ENCODE measurements around the gene ICA1L.
"Not testable (repeated sequence)": the region's sequence is repeated elsewhere in the genome, so short reads cannot be mapped to it uniquely, and the experiment has no call there.

Gene ICA1L
- total RNA-seq: 2.4 to 4.1 (median 3.0) reads per million in 4 donors

DNA sequence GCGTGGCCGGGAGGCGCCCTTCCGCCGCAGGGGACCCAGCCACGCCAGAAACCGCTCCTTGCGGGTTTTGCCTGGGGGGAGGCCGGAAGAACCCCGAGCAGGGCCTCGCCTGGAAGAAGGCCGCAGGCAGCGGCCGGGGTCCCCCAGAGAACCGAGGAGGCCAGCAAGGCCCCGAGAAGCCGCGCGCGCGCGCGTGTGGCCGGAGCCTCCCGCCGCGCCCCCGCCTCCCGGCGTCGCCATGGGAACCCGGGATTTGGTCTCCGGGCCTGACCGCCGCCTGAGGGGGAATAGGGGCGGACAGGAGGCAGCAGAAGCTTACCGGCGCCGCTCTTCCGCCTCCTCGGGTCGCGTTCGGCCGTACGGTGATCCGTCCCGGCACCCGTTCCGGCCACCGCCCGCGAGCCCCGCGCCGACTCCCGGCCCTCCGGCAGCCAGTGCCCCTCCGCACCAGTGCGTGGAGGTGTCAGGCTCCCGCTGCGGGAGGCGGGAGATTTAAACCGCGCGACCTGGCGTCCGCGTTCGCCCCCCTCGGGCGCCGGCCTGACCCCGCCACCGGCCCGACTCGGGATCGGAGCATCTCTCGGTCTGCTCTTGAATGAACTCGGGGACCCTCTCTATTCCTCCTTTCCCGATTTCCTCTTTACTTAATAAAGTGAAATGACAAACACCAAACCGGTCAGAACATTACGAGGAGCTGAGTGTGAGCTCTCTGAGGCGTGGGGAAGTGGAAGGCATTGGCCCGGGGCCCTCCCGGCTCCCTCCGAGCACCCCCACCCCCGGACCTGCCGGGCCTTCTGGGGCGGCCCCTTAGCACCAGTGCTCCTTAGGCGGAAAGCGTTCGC, at the start of gene ICA1L:
Gene ICA1L, minus strand, starts transcription at position 467 of the 842 bp plus-strand sequence. CDS start 42,757 bp downstream, outside the sequence.
- DNase-seq: peak in 4 of 5 donors; percentile 25 to 59 (median 32)

GRCh38 chr2:202918860-202919259, 47.3 kb upstream of the ICA1L start:
- DNase-seq: no peak

- peak in 2 of 5 donors; percentile 2 to 28 for DNase-seq
These were observed 41.0 kb upstream of the ICA1L start for GRCh38 chr2:202912342-202913201.

GRCh38 chr2:202911512-202912341, 40.2 kb upstream of the ICA1L start, which contains the start of the genes CARF and WDR12:
Gene CARF (plus strand): TSS chr2:202912275. CDS start chr2:202941903, 29,628 bp downstream.
Gene WDR12 (minus strand): TSS chr2:202911673. CDS start chr2:202911476, 197 bp downstream.
- peak; percentile 79 to 94 (median 86) for DNase-seq

DNA sequence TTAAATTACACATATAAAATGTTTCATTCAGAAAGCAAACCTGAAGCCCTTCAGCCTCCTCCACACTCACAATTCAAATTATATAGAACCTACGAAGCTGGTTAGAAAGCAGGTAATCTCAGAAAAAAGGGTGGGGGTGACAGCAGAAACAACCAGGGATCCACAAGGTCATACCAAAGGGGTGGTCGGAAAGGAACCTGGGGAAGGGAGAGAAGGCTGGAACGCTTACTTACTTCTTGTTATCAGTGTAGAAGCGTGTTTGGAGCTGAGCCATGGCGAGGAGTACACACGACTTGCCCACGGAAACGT, 39.6 kb upstream of the ICA1L start:
- DNase-seq: no peak

- DNase-seq: no peak
These were observed 39.1 kb upstream of the ICA1L start for GRCh38 chr2:202910698-202911097.

DNA sequence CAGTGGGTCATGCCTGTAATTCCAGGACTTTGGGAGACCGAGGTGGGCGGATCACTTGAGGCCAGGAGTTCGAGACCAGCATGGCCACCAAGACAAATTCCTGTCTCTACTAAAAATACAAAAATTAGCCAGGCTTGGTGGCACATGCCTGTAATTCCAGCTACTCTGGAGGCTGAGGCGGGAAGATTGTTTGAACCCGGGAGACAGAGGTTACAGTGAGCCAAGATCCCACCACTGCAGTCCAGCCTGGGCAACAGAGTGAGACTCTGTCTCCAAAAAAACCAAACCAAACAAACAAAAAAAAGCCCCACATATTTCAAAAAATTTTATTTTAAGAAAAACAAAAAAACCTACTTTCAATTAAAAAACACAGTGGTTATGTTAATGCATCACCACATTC, 38.7 kb upstream of the ICA1L start:
- DNase-seq: not testable (repeated sequence)

DNA sequence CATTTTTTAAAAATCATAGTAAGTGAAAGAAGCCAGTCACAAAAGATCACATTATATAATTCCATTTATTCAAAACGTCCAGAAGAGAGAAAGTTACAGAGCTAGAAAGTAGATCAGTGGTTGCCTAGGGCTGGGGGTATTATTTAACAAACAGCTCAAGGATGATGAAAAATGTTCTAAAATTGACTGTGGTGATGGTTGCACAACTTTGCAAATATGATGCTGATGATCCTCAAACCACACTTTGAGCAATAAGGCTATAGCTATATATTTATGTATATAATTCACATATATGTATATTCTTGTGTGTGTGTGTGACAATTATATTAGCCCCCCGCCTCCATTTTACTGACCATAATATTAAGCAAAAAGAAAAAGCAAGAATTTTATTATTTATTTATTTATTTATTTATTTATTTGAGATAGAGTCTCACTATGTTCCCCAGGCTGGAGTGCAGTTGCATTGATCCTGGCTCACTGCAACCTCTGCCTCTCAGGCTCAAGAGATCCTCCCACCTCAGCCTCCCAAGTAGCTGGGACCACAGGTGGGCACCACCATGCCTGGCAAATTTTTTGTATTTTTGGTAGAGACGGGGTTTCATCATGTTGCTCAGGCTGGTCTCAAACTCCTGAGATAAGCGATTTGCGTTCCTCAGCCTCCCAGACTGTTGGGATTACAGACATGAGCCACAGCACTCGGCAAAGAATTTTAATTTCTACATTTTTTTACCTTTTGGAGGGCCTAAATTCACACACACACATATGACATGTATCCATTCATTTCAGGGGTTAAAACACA, 38.0 kb upstream of the ICA1L start:
- DNase-seq: no peak

GRCh38 chr2:202908186-202908585, 36.6 kb upstream of the ICA1L start:
- no peak for DNase-seq

- not testable (repeated sequence) for DNase-seq
These were observed 33.9 kb upstream of the ICA1L start for GRCh38 chr2:202905507-202905906.

DNA sequence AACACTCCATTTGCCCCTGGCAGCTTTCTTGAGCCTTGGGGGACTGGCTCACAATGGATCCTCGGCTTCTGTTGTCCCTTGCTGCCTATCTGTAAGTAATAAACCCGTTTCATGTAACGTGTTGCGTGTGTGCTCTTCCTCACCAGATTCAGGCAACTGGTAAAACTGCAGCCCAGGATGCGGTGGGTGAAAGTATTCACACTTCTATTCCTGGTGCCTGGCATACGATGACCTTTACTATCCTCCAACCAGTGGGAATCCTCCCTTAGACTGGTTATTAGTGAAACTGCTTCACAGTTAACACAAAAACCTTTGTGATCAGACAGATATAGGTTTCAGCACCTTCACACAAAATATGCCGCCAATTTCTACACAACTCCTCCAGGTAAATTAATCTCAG, 13.6 kb upstream of the ICA1L start:
- DNase-seq: no peak

- DNase-seq: no peak
These were observed 12.6 kb upstream of the ICA1L start for GRCh38 chr2:202883987-202884675.

GRCh38 chr2:202881570-202881969, 10.0 kb upstream of the ICA1L start:
- DNase-seq: no peak

- no peak for DNase-seq
These were observed 6.1 kb upstream of the ICA1L start for GRCh38 chr2:202877699-202878098.

DNA sequence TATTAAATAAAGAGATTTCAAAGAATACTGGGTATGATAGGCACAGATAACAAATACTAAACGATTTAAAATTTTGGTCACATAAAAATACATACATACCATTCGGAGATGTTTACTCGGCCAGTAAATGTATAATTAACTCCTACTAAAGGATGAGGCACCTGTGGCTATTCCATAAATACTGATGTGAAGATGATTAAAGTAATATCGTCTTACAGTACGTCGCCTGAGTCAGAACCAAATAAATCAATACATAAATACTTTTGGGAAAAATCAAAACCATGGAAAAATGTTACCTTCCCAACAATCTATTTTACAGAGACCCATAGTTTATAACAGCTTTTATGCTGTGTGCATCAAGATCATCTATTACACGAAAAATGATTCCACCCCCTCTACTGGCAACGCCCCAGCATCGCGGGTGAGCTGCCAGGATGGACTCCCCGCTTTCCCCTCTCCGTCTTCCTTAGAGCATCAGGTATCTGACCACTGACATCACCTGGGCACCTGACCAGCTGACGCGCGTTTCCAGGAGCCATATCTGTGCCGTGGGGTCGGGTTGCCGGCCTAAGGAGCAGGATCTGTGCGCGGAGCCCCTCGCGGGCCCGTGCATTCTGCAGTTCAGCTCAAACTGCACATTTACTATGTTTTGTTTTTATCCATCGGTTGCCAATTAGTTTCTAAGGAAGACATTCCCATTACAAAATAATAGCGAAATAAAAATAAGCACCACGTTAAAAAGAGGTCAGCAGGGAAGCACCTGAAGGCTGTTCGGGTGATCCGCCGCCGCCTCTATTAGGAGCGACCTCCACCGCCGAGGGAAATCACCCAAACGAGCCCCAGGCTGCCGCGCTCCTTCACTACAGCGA, 901 bp downstream of the ICA1L start:
- DNase-seq: peak; percentile 15 to 57 (median 27)

DNA sequence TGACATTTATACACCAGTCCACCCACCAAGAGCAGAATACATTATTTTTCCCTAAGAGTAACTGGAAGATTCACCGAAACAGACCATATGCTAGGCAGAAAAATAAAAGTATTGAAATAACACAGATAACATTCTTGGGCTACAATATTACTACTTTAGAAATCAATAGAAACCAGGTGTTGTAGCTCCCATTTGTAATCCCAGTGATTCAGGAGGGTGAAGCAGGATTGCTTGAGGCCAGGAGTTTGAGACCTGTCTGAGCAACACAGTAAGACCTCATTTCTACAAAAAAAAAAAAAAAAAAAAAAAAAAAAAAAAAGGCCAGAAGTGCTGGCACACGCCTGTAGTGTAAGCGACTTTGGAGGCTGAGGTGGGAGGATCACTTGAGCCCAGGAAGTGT, 9.6 kb downstream of the ICA1L start:
- DNase-seq: no peak

DNA sequence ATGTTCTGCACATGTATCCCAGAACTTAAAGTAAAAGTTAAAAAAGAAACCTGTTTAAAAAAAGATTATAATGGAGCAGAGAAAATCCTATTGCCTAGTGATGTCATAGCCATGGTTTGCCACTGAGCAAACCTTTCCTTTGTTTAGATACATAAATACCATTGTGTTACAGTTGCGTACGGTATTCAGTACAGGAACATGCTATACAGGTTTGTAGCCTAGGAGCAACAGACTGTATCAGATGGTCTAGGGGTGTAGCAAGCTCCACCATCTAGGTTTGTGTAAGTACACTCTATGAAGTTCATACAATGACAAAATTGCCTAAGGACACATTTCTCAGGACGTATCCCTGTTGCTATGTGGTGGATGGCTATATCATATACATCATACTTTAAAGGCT, 13.0 kb downstream of the ICA1L start:
- DNase-seq: no peak

DNA sequence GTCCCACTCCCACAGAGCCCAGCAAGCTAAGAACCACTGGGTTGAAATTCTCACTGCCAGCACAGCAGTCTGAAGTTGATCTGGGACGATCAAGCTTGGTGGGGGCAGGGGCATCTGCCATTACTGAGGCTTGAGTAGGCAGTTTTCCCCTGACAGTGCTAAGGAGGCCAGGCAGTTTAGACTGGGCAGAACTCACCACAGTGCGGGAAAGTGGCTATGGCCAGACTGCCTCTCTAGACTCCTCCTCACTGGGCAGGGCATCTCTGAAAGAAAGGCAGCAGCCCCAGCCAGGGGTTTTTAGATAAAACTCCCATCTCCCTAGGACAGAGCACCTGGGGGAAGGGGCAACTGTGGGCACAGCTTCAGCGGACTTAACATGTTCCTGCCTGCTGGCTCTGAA, 22.2 kb downstream of the ICA1L start:
- not testable (repeated sequence) for DNase-seq

- DNase-seq: no peak
These were observed 22.8 kb downstream of the ICA1L start for GRCh38 chr2:202848813-202849212.

Measured in T-helper 1 cell (primary cell).